ENCODE measurements around the gene TANGO2. TPM values are rescaled to one million over a fixed set of nuclear protein-coding genes. Genes with fewer than 3 reads are reported as not detected.

TANGO2 gene
- total RNA-seq, 1 experiment from 2014 or later: 17.0 TPM

DNA sequence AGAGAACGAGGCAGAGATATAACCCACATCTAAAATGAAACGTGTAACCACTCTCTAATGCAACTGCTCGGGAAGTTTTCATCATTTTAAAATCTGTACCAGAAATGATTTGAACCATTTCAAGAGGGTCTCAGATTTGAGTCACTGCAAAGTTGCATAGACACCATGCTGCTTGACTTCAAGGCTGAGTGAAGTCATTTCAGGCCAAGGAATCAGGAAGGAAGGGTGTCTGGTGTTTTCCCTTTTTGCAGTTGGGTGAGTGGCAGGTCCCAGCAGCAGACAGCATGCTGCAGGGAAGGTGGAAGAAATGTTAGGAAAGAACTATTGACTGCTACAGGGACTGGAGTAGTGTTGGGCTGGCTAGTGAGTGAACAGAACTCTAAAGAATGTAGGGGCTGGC lies 16.5 kb downstream of the TANGO2 start:
- no peaks in the 10 kb centered on the region; a peak in 1 of 4 replicates for H3K36me3 ChIP-seq (ENCODE audit: control insufficient read depth in 1 of 2, insufficient read depth in 2 of 2, low read length in 2 of 2)
- TSS peak; percentile 26 for BruUV-seq (replicated peaks)
- no peak overlapping the region for H3K4me2 ChIP-seq (ENCODE audit: low read length)

DNA sequence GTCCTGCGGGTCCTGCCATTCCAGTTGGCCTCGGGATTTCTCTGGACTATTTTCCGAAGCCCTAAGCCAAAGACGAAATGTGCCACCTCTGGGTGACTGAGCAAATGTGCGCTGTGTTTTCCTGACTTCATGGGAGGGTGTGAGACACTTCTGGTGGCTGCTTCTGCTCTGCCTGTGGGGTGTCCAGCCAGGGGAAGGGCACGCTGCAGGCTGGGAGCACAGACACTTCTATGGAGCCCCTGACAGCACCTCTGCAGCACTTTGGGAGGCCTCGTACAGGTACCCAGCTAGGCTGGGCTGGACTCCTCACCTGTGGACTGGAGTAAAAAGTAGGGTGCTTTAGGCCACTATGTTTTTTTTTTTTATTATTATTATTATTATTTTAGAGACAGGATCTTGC lies 17.7 kb downstream of the TANGO2 start:
- DNase-seq (ENCODE audit: low read depth, low spot score): no peak
- POLR2A ChIA-PET: no interaction called here
- no peaks in the 10 kb centered on the region for H4K20me1 ChIP-seq (ENCODE audit: insufficient read depth)
- no peaks in the 10 kb centered on the region for H3K9me2 ChIP-seq (ENCODE audit: insufficient read depth)
- no peak overlapping the region for H3K9ac ChIP-seq (ENCODE audit: low read length)
- no peaks in the 10 kb centered on the region for H3K4me1 ChIP-seq (ENCODE audit: control insufficient read depth in 1 of 2, insufficient read depth in 2 of 2, low read length in 2 of 2)
- TF ChIP-seq ZNF274 (IDR thresholded peaks at IDR 0.05; ENCODE audit: low read depth, low read length) (no peak), POLR2AphosphoS5 (IDR thresholded peaks at IDR 0.05; ENCODE audit: low read depth, low read length) (no peak), TCF7L2 (IDR thresholded peaks at IDR 0.05; ENCODE audit: borderline replicate concordance, extremely low read depth, insufficient read depth, insufficient read length) (no peak), FOSL1 (IDR thresholded peaks at IDR 0.05; ENCODE audit: low read depth) (no peak), SIN3A (IDR thresholded peaks at IDR 0.05; ENCODE audit: low read depth) (no peak), RAD21 (IDR thresholded peaks at IDR 0.05; ENCODE audit: low read depth) (no peak)
- TF ChIP-seq, protein P1, sequence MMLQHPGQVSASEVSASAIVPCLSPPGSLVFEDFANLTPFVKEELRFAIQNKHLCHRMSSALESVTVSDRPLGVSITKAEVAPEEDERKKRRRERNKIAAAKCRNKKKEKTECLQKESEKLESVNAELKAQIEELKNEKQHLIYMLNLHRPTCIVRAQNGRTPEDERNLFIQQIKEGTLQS (IDR thresholded peaks at IDR 0.05): no peak
- TF ChIP-seq, protein P2, sequence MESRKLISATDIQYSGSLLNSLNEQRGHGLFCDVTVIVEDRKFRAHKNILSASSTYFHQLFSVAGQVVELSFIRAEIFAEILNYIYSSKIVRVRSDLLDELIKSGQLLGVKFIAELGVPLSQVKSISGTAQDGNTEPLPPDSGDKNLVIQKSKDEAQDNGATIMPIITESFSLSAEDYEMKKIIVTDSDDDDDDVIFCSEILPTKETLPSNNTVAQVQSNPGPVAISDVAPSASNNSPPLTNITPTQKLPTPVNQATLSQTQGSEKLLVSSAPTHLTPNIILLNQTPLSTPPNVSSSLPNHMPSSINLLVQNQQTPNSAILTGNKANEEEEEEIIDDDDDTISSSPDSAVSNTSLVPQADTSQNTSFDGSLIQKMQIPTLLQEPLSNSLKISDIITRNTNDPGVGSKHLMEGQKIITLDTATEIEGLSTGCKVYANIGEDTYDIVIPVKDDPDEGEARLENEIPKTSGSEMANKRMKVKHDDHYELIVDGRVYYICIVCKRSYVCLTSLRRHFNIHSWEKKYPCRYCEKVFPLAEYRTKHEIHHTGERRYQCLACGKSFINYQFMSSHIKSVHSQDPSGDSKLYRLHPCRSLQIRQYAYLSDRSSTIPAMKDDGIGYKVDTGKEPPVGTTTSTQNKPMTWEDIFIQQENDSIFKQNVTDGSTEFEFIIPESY (IDR thresholded peaks at IDR 0.05; ENCODE audit: extremely low read depth, insufficient replicate concordance, low read length): no peak
- H3K9me3 ChIP-seq (ENCODE audit: control insufficient read depth in 1 of 2, insufficient read depth in 1 of 2, low read depth in 1 of 2, low read length in 2 of 2): no peaks in the 10 kb centered on the region
- intact Hi-C loops (cut with micrococcal nuclease): no loop called here
- no peak overlapping the region for H3K4me3 ChIP-seq (replicated peaks in 1 of 2; ENCODE audit: low read depth in 1 of 2, low read length in 2 of 2)
- H3K79me2 ChIP-seq (ENCODE audit: insufficient read depth, low read length): no peaks in the 10 kb centered on the region
- H3K27me3 ChIP-seq (ENCODE audit: insufficient read depth, low read length): no peaks in the 10 kb centered on the region
- CTCF ChIA-PET: no interaction called here
- BruUV-seq (replicated peaks): no TSS peak
- no peak overlapping the region for H2AFZ ChIP-seq (ENCODE audit: low read depth, low read length, poor library complexity, severe bottlenecking)
- no peak for ATAC-seq
- RAD21 ChIA-PET (ENCODE audit: low non-redundant PET in 1 of 2, low total read pairs in 2 of 2, uncharacterized antibody in 2 of 2, unreplicated experiment in 2 of 2): no interaction called here
- no peak overlapping the region for H3K4me2 ChIP-seq (ENCODE audit: low read length)
- H3K36me3 ChIP-seq (ENCODE audit: control insufficient read depth in 1 of 2, insufficient read depth in 2 of 2, low read length in 2 of 2): no peaks in the 10 kb centered on the region; a peak in 1 of 4 replicates
- no peak overlapping the region for H3K27ac ChIP-seq (ENCODE audit: low read depth, low read length)

More for the DNA sequence above, 16.5 kb downstream of the TANGO2 start:
- Histone ChIP-seq H3K27ac (ENCODE audit: low read depth, low read length) (no peak overlapping the region), H2AFZ (ENCODE audit: low read depth, low read length, poor library complexity, severe bottlenecking) (no peak overlapping the region), H3K9ac (ENCODE audit: low read length) (no peak overlapping the region), H3K4me1 (ENCODE audit: control insufficient read depth in 1 of 2, insufficient read depth in 2 of 2, low read length in 2 of 2) (peaks cover 0 to 4% of the 10 kb centered on the region in 2 experiments; a peak in 2 of 4 replicates), H4K20me1 (ENCODE audit: insufficient read depth) (no peaks in the 10 kb centered on the region), H3K9me2 (ENCODE audit: insufficient read depth) (no peaks in the 10 kb centered on the region), H3K79me2 (ENCODE audit: insufficient read depth, low read length) (no peaks in the 10 kb centered on the region), H3K27me3 (ENCODE audit: insufficient read depth, low read length) (no peaks in the 10 kb centered on the region), H3K4me3 (replicated peaks in 1 of 2; ENCODE audit: low read depth in 1 of 2, low read length in 2 of 2) (no peak overlapping the region), H3K9me3 (ENCODE audit: control insufficient read depth in 1 of 2, insufficient read depth in 1 of 2, low read depth in 1 of 2, low read length in 2 of 2) (no peaks in the 10 kb centered on the region)
- RAD21 ChIA-PET (ENCODE audit: low non-redundant PET in 1 of 2, low total read pairs in 2 of 2, uncharacterized antibody in 2 of 2, unreplicated experiment in 2 of 2): no interaction called here
- CTCF ChIA-PET: no interaction called here
- POLR2A ChIA-PET: no interaction called here
- no peak for ATAC-seq
- TF ChIP-seq SRF (IDR thresholded peaks at IDR 0.05; ENCODE audit: low read depth): no peak
- TF ChIP-seq SIN3A (IDR thresholded peaks at IDR 0.05; ENCODE audit: low read depth): no peak
- no peak for TF ChIP-seq ZNF274 (IDR thresholded peaks at IDR 0.05; ENCODE audit: low read depth, low read length)
- TF ChIP-seq, protein P1 (IDR thresholded peaks at IDR 0.05): no peak
- TF ChIP-seq EZH2 (IDR thresholded peaks at IDR 0.05): no peak
- TF ChIP-seq, protein P3, sequence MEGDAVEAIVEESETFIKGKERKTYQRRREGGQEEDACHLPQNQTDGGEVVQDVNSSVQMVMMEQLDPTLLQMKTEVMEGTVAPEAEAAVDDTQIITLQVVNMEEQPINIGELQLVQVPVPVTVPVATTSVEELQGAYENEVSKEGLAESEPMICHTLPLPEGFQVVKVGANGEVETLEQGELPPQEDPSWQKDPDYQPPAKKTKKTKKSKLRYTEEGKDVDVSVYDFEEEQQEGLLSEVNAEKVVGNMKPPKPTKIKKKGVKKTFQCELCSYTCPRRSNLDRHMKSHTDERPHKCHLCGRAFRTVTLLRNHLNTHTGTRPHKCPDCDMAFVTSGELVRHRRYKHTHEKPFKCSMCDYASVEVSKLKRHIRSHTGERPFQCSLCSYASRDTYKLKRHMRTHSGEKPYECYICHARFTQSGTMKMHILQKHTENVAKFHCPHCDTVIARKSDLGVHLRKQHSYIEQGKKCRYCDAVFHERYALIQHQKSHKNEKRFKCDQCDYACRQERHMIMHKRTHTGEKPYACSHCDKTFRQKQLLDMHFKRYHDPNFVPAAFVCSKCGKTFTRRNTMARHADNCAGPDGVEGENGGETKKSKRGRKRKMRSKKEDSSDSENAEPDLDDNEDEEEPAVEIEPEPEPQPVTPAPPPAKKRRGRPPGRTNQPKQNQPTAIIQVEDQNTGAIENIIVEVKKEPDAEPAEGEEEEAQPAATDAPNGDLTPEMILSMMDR (IDR thresholded peaks at IDR 0.05 in 2 of 3, conservative IDR thresholded peaks at IDR 0.05 in 1 of 3; ENCODE audit: borderline replicate concordance in 1 of 3, insufficient read depth in 1 of 3, low read depth in 2 of 3, low read length in 2 of 3): no peak
- no peak for TF ChIP-seq TCF7L2 (IDR thresholded peaks at IDR 0.05; ENCODE audit: borderline replicate concordance, extremely low read depth, insufficient read depth, insufficient read length)
- no peak for TF ChIP-seq EGR1 (IDR thresholded peaks at IDR 0.05; ENCODE audit: low read depth)
- no peak for TF ChIP-seq CBX3 (IDR thresholded peaks at IDR 0.05; ENCODE audit: low read depth)
- DNase-seq (ENCODE audit: low read depth, low spot score): no peak
- intact Hi-C loops (cut with micrococcal nuclease): no loop called here

Data from HCT116 (cell line).